GM21576 (cell line): ENCODE results near the gene COL4A1.

Experiments
- ATAC-seq: cut with Tn5 transposase; IDR thresholded peaks from one replicate; pipeline ENCODE4 v1.9.1; 2021; ENCODE audit warnings: mild to moderate bottlenecking, moderate library complexity; ENCODE audit not compliant: unreplicated experiment

COL4A1 gene

GRCh38 chr13:110149036-110149435, 157.9 kb downstream of the COL4A1 start:
- no peak for ATAC-seq

- no peak for ATAC-seq
These were observed 166.9 kb downstream of the COL4A1 start for GRCh38 chr13:110140099-110140498.

- no peak for ATAC-seq
These were observed 168.3 kb downstream of the COL4A1 start for GRCh38 chr13:110138700-110139036.

GRCh38 chr13:110138010-110138699, 168.8 kb downstream of the COL4A1 start:
- ATAC-seq, result peak; percentile 58

- peak; percentile 79 for ATAC-seq
These were observed 169.3 kb downstream of the COL4A1 start for GRCh38 chr13:110137680-110138009.

- no peak for ATAC-seq
These were observed 170.0 kb downstream of the COL4A1 start for GRCh38 chr13:110136660-110137585.

- ATAC-seq, result no peak
These were observed 170.9 kb downstream of the COL4A1 start for GRCh38 chr13:110135977-110136597.

- no peak for ATAC-seq
These were observed 172.2 kb downstream of the COL4A1 start for GRCh38 chr13:110134801-110135200.

GRCh38 chr13:110133425-110134235, 173.3 kb downstream of the COL4A1 start:
- ATAC-seq, result no peak

GRCh38 chr13:110132225-110132982, 174.6 kb downstream of the COL4A1 start:
- ATAC-seq, result no peak

- no peak for ATAC-seq
These were observed 175.5 kb downstream of the COL4A1 start for GRCh38 chr13:110131424-110131823.

GRCh38 chr13:110130431-110130830, 176.5 kb downstream of the COL4A1 start:
- ATAC-seq, result no peak

GRCh38 chr13:110129539-110130186, 177.3 kb downstream of the COL4A1 start:
- ATAC-seq, result no peak

GRCh38 chr13:110129076-110129475, 177.9 kb downstream of the COL4A1 start:
- no peak for ATAC-seq

- no peak for ATAC-seq
These were observed 178.4 kb downstream of the COL4A1 start for GRCh38 chr13:110128546-110128945.

- no peak for ATAC-seq
These were observed 178.9 kb downstream of the COL4A1 start for GRCh38 chr13:110127986-110128511.

GRCh38 chr13:110126391-110126961, 180.5 kb downstream of the COL4A1 start:
- no peak for ATAC-seq

GRCh38 chr13:110125613-110126272, 181.2 kb downstream of the COL4A1 start:
- no peak for ATAC-seq

- no peak for ATAC-seq
These were observed 181.8 kb downstream of the COL4A1 start for GRCh38 chr13:110125157-110125556.
